GM12892 (cell line): Measurements from ENCODE around the gene RBM22.

Experiments
- POLR2A ChIP-seq: IDR thresholded peaks from 2 replicates; pipeline ENCODE4 v1.6.1; 2011; ENCODE audit warnings: low read depth, low read length, control low read depth
- POLR2AphosphoS5 ChIP-seq: IDR thresholded peaks from 2 replicates; pipeline ENCODE4 v1.6.1; 2011; ENCODE audit warnings: low read depth, low read length, control low read depth
- TAF1 ChIP-seq: IDR thresholded peaks from 2 replicates; pipeline ENCODE4 v1.6.1; 2011; ENCODE audit warnings: low read depth, mild to moderate bottlenecking, control low read depth, low read length, borderline replicate concordance

DNA sequence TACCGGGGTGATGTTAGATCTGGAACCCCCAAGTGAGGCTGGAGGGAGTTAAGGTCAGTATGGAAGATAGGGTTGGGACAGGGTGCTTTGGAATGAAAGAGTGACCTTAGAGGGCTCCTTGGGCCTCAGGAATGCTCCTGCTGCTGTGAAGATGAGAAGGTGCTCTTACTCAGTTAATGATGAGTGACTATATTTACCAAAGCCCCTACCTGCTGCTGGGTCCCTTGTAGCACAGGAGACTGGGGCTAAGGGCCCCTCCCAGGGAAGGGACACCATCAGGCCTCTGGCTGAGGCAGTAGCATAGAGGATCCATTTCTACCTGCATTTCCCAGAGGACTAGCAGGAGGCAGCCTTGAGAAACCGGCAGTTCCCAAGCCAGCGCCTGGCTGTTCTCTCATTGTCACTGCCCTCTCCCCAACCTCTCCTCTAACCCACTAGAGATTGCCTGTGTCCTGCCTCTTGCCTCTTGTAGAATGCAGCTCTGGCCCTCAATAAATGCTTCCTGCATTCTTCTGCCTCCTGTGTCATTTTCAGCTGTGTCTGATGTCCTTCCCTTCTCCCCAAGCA lies 42.1 kb downstream of the RBM22 start:
- TF ChIP-seq POLR2A (no peak), POLR2AphosphoS5 (no peak), TAF1 (no peak)
